GM13977 (cell line): ENCODE results near the gene SPEF1.

Source experiments
- DNase-seq: peaks from one replicate; pipeline ENCODE4 v3.0.0; 2012; ENCODE audit warnings: low spot score
- in situ Hi-C: fragments of 300-500 bp; cut with MboI; formaldehyde crosslinking; loops from one replicate; pipeline ENCODE4 v1.12.0; 2022; ENCODE audit warnings: low sequenced_read_pairs, low pct_unique_long_range_greater_than_20kb, mixed read lengths, inconsistent platforms; ENCODE audit not compliant: unreplicated experiment
- TF ChIP-seq, protein P1 (sequence below): IDR thresholded peaks from 2 replicates; pipeline ENCODE4 v1.5.1; 2012; ENCODE audit warnings: mild to moderate bottlenecking, control low read depth; ENCODE audit not compliant: insufficient read depth; ENCODE audit errors: extremely low read depth, missing control alignments

SPEF1 gene

DNA sequence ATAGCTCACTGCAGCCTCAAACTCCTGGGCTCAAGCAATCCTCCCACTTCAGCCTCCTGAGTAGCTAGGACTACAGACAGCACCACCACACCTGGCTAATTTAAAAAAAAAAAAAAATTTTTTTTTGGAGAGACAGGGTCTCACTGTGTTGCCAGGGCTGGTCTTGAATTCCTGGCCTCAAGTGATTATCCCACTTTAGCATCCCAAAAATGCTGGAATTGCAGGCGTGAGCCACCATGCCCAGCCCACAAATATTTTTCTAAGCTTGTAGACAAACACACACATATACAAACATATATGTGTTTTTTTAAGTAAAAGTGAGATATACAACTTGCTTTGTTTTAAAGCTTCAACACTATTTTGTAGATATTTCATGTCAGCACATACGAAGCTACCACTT, 38.0 kb downstream of the SPEF1 start:
- in situ Hi-C loops, result no loop called here
- no peak for DNase-seq
- TF ChIP-seq, protein P1, sequence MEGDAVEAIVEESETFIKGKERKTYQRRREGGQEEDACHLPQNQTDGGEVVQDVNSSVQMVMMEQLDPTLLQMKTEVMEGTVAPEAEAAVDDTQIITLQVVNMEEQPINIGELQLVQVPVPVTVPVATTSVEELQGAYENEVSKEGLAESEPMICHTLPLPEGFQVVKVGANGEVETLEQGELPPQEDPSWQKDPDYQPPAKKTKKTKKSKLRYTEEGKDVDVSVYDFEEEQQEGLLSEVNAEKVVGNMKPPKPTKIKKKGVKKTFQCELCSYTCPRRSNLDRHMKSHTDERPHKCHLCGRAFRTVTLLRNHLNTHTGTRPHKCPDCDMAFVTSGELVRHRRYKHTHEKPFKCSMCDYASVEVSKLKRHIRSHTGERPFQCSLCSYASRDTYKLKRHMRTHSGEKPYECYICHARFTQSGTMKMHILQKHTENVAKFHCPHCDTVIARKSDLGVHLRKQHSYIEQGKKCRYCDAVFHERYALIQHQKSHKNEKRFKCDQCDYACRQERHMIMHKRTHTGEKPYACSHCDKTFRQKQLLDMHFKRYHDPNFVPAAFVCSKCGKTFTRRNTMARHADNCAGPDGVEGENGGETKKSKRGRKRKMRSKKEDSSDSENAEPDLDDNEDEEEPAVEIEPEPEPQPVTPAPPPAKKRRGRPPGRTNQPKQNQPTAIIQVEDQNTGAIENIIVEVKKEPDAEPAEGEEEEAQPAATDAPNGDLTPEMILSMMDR, result no peak

DNA sequence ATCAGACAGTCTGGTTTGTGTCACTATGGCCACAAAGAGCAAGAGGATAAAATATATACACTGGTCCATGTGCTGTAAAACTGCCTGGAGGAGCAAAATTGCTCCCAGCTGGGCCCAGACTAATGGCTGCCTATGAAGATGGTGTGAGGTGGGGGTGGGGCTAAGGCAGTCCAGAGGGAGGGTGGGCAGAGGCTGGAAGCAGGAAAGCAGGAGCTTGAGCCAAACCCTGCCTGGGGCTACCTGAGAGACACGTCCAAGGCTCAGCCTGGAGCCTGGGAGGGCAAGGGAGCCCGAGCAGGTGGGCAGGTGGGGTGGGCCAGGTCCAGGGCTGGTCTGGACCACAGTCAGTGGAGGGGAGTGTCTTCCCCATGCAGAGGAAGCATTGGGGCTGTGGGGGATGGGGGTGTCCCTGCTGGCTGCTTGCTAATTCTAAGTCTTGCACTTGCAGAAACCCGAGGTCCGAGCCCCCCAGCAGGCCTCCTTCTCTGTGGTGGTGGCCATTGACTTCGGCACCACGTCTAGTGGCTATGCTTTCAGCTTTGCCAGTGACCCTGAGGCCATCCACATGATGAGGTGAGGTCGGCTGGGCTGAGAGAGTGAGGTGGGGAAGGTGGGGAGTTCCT, 39.3 kb downstream of the SPEF1 start:
- no peak for DNase-seq
- in situ Hi-C loops, result no loop called here
- TF ChIP-seq, protein P1, result no peak

DNA sequence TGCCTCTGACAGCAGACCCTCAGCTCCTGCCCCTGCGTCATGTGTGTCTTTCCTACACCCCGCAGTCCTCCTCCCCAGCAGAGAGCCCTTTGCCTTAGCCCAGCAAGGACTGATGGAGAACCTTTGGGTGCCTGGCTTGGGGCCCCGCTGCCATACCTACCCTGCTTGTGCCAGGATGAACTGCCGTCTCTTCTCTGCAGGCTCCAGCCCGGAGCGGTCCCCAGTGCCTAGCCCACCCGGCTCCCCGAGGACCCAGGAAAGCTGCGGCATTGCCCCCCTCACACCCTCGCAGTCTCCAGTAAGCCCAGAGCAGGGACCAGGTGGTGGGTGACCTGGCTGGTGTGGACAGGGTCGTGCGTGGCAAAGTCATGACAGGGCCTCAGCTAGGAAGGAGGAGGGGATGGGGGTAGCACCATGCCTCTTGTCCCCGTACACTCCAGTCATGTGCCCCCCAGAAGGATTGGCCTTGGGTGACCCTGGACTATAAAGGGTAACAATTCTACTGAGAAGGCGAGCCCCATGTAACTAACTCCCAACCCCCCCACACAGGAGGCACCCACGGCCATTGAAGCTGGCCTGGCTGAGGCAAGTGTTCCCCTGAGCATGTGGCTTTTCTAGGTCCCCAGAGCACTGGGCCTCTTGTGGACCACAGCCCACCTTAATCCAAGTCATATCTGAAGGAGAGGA, 40.5 kb downstream of the SPEF1 start:
- DNase-seq, result no peak
- TF ChIP-seq, protein P1, result no peak
- in situ Hi-C loops, result no loop called here

DNA sequence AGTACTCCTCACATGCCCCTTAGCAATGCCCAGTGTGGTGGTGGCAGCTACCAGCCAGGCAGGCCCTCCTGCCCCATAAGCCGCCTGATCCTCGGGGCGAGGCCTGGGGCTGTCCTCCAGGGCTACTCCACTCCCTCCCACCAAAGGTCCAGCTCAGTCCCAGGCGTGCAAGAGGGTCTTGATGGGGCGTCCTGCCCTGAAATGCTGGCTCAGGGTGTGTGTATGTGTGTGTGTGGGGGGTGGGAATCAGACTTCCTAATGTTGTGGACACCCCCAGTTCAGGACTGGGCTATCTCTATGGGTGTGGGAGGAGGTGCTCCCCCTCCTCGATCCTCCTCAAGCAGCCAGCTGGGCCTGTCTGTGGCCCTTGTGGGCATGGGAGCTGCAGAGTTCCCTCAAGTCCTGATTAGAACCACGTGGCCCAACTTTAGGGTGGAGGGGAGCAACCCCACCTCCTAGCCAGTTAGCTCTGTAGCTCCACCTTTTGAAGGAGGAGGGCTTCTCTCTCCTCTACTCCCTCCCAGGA, 41.3 kb downstream of the SPEF1 start:
- TF ChIP-seq, protein P1, result no peak
- in situ Hi-C loops, result no loop called here
- no peak for DNase-seq

DNA sequence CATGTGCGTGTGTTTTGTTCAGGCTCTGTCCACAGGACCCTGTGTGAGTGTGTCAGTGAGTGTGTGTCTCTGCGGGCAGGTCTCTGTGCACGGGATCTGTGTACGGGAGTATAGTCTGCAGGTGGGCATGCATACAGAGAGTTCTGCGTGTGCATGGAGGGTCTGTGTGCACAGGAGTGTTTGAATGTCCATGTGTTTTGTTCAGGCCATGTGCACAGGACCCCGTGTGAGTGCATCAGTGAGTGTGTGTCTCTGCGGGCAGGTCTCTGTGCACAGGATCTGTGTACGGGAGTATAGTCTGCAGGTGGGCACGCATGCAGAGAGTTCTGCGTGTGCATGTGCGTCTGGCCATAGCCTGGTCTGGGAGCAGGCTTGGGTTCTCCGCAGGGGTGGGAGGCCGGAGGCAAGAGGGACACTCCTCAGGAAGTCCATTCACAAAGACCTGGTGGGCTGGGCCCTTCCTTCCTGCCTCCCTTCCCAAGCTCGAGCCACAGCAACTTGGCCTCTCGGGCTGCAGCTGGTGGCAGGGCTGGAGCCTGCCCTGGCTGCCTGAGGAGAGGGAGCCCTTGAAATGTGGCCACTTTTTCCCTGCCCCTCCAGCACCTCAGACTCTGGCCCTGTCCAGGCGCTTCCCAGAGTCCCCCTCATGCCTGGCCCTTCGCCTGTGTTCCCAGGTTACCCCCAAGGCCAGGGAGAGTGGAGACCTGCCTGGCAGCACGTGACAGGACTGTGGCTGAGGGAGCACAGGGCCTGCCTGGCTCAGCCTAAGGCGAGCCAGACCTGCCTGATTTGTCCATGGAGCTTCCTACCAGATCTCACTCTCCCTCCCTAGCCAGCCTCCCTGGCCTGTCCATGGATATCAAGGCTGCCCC, 42.0 kb downstream of the SPEF1 start:
- TF ChIP-seq, protein P1, result no peak
- DNase-seq, result no peak
- in situ Hi-C loops, result no loop called here

DNA sequence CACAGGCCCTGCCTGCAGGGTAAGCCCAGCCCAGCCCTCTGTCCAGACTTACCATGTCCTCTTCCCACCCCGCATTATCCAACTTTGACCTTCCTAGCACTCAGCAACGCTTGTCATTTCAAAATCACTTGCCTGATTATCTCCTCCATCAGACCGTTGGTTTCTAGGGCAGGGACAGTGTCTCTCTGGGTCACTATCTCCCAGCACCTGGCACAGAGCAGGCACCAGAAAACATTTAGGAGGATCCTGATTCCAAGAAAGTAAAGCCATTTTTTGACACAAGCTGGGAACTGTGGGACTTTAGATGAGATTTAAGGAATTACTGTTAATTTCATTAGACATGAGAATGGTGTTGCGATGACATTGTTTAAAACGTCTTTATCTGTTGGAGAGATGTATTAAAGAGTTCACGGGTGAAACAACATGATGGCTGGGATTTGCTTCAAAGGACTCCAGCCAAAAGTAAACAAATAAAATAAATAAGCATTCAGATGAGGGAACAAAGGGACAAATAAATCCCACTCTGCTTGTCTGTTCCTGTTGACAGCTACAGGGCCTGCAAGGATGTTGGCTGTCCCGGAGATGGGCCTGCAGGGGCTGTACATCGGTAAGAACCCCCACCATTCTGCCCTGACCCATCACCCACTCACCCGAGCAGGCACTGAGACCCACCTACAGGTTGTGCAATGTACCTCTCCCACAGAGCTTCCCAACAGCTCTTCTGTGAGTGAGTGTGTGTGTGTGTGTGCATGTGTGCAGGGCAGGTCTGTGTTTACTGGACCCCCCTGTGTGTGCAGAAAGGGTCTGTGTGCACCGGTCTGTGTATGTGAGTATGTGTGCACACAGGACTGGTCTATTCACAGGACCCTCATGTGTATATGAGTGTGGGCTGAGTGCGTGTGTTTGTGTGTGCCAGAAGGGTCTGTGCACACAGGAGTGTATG, 42.9 kb downstream of the SPEF1 start:
- TF ChIP-seq, protein P1, result no peak
- in situ Hi-C loops, result no loop called here
- DNase-seq, result no peak
